ENCODE measurements around the gene DHX58.

Gene DHX58

GRCh38 chr17:42109086-42109485 is 3.4 kb downstream of the DHX58 start:
- DNase-seq: no peak

- DNase-seq: peak; percentile 81
Observed at GRCh38 chr17:42107597-42108576, 4.6 kb downstream of the DHX58 start.

GRCh38 chr17:42107124-42107523 is 5.4 kb downstream of the DHX58 start:
- no peak for DNase-seq

GRCh38 chr17:42106009-42106408 is 6.5 kb downstream of the DHX58 start:
- DNase-seq: no peak

GRCh38 chr17:42104264-42104663 is 8.2 kb downstream of the DHX58 start:
- DNase-seq: no peak

- DNase-seq: no peak
Observed at GRCh38 chr17:42103221-42103954, 9.1 kb downstream of the DHX58 start.

GRCh38 chr17:42101513-42102292 is 10.8 kb downstream of the DHX58 start:
- DNase-seq: no peak

- no peak for DNase-seq
Observed at GRCh38 chr17:42098730-42099399, 13.6 kb downstream of the DHX58 start.

GRCh38 chr17:42097691-42098631 is 14.6 kb downstream of the DHX58 start, which contains the start of gene ZNF385C:
TSS of gene ZNF385C (minus strand) at chr17:42098473. CDS start at chr17:42063056, 35,417 bp downstream.
- DNase-seq: peak; percentile 10

- DNase-seq: no peak
Observed at GRCh38 chr17:42096360-42097111, 16.0 kb downstream of the DHX58 start.

GRCh38 chr17:42094375-42095069 is 18.0 kb downstream of the DHX58 start:
- DNase-seq: no peak

GRCh38 chr17:42092939-42093338 is 19.6 kb downstream of the DHX58 start:
- DNase-seq: no peak

GRCh38 chr17:42090964-42091790 is 21.3 kb downstream of the DHX58 start:
- DNase-seq: no peak

- no peak for DNase-seq
Observed at GRCh38 chr17:42088736-42089135, 23.8 kb downstream of the DHX58 start.

GRCh38 chr17:42087736-42088705 is 24.5 kb downstream of the DHX58 start:
- DNase-seq: no peak

- no peak for DNase-seq
Observed at GRCh38 chr17:42087042-42087701, 25.3 kb downstream of the DHX58 start.

- no peak for DNase-seq
Observed at GRCh38 chr17:42081516-42082129, 30.9 kb downstream of the DHX58 start.
